Astrocyte (in vitro differentiated cells and primary cell): ENCODE results near the gene KDELR1. TPM values are rescaled to one million over a fixed set of nuclear protein-coding genes. Genes with fewer than 3 reads are reported as not detected.
A peak's percentile ranks its signal among the peaks of the same experiment; 100 is the strongest.

Experiments used
- DNase-seq: peaks from one replicate; pipeline ENCODE4 v3.0.0-alpha.2; 2010; ENCODE audit warnings: low read depth
- FAIRE-seq: peaks from 2 replicates; lab custom pipeline; 2011; peaks lifted over from hg19 to GRCh38; lab: Jason Lieb, UNC
- H2AFZ ChIP-seq: 2 replicates; pipeline ENCODE4 v1.6.0; 2012; ENCODE audit warnings: low read depth, low read length, inconsistent platforms
- H3K27ac ChIP-seq: 2 replicates; pipeline ENCODE4 v1.5.1; 2011; ENCODE audit warnings: low read depth, low read length, inconsistent platforms
- H3K27me3 ChIP-seq: 2 replicates; pipeline ENCODE4 v1.6.0; 2011; ENCODE audit warnings: low read length, inconsistent platforms; ENCODE audit not compliant: insufficient read depth
- H3K36me3 ChIP-seq: 2 replicates; pipeline ENCODE4 v1.5.1; 2011; ENCODE audit warnings: low read length, inconsistent platforms; ENCODE audit not compliant: insufficient read depth
- H3K4me1 ChIP-seq: 2 replicates; pipeline ENCODE4 v1.5.1; 2011; ENCODE audit warnings: low read length, inconsistent platforms; ENCODE audit not compliant: insufficient read depth
- H3K4me2 ChIP-seq: 2 replicates; pipeline ENCODE4 v1.6.0; 2012; ENCODE audit warnings: low read length, inconsistent platforms
- H3K4me3 ChIP-seq: 2 replicates; pipeline ENCODE4 v1.5.1; 2011; ENCODE audit warnings: low read depth, mild to moderate bottlenecking, low read length, inconsistent platforms; ENCODE audit not compliant: insufficient read depth
- H3K79me2 ChIP-seq: 2 replicates; pipeline ENCODE4 v1.6.0; 2012; ENCODE audit warnings: mild to moderate bottlenecking, low read length, inconsistent platforms; ENCODE audit not compliant: insufficient read depth
- H3K9ac ChIP-seq: 2 replicates; pipeline ENCODE4 v1.6.0; 2012; ENCODE audit warnings: mild to moderate bottlenecking, low read length, inconsistent platforms
- H3K9me3 ChIP-seq: 2 replicates; pipeline ENCODE4 v1.5.1; 2012; ENCODE audit warnings: low read depth, mild to moderate bottlenecking, low read length, inconsistent platforms; ENCODE audit not compliant: insufficient read depth
- H4K20me1 ChIP-seq: 2 replicates; pipeline ENCODE4 v1.6.0; 2012; ENCODE audit warnings: low read length, inconsistent platforms; ENCODE audit not compliant: insufficient read depth
- H3K27ac Mint-ChIP-seq: one replicate; pipeline ENCODE4 v1.8.0; 2021; ENCODE audit warnings: mild to moderate bottlenecking, mixed read lengths; ENCODE audit not compliant: unreplicated experiment
- H3K27me3 Mint-ChIP-seq: one replicate; pipeline ENCODE4 v1.8.0; 2021; ENCODE audit warnings: low read depth, mixed read lengths; ENCODE audit not compliant: unreplicated experiment
- H3K36me3 Mint-ChIP-seq: one replicate; pipeline ENCODE4 v1.8.0; 2021; ENCODE audit warnings: low read depth, mixed read lengths; ENCODE audit not compliant: unreplicated experiment
- H3K4me1 Mint-ChIP-seq: one replicate; pipeline ENCODE4 v1.8.0; 2021; ENCODE audit warnings: low read depth, mixed read lengths; ENCODE audit not compliant: unreplicated experiment
- H3K4me3 Mint-ChIP-seq: one replicate; pipeline ENCODE4 v1.8.0; 2021; ENCODE audit warnings: mild to moderate bottlenecking, moderate library complexity, mixed read lengths; ENCODE audit not compliant: unreplicated experiment
- H3K9me3 Mint-ChIP-seq: one replicate; pipeline ENCODE4 v1.8.0; 2021; ENCODE audit warnings: mild to moderate bottlenecking, mixed read lengths; ENCODE audit not compliant: unreplicated experiment
- CTCF ChIP-seq: IDR thresholded peaks from 2 replicates; pipeline ENCODE4 v1.5.1; 2011; ENCODE audit warnings: low read depth, mild to moderate bottlenecking, inconsistent platforms, low read length, moderate library complexity; ENCODE audit not compliant: insufficient read depth
- EZH2 ChIP-seq: IDR thresholded peaks from 2 replicates; pipeline ENCODE4 v1.6.1; 2012; ENCODE audit warnings: mild to moderate bottlenecking, low read length, inconsistent platforms; ENCODE audit not compliant: insufficient read depth
- total RNA-seq: library from RNA; stranded (reverse); gene quantifications from 2 replicates; pipeline ENCODE4 v1.2.1, GENCODE V29; 2021

KDELR1 gene
- total RNA-seq, 1 donor from 2014 or later = 370 TPM

- peak overlapping the region; percentile 66 for H3K4me2 ChIP-seq
- H3K4me3 ChIP-seq = no peak overlapping the region
- H3K27me3 Mint-ChIP-seq = no peaks in the 10 kb centered on the region
- H3K36me3 ChIP-seq = no peaks in the 10 kb centered on the region
- no peak overlapping the region for H2AFZ ChIP-seq
- H3K27ac Mint-ChIP-seq = peak overlapping the region; percentile 87
- no peak overlapping the region for H3K4me3 Mint-ChIP-seq
- peak; percentile 10 for TF ChIP-seq CTCF
- no peak for TF ChIP-seq EZH2
- H3K9ac ChIP-seq = no peak overlapping the region
- no peak for FAIRE-seq
- H3K9me3 ChIP-seq = no peaks in the 10 kb centered on the region
- H3K27ac ChIP-seq = no peak overlapping the region
- peaks cover 14% of the 10 kb centered on the region for H3K4me1 Mint-ChIP-seq
- no peaks in the 10 kb centered on the region for H3K79me2 ChIP-seq
- peaks cover 18% of the 10 kb centered on the region for H3K4me1 ChIP-seq
- no peaks in the 10 kb centered on the region for H4K20me1 ChIP-seq
- no peaks in the 10 kb centered on the region for H3K9me3 Mint-ChIP-seq
- H3K27me3 ChIP-seq = no peaks in the 10 kb centered on the region
- peak; percentile 56 for DNase-seq
- H3K36me3 Mint-ChIP-seq = peaks cover 18% of the 10 kb centered on the region
Observed at GRCh38 chr19:48418317-48419064, 27.1 kb upstream of the KDELR1 start.

GRCh38 chr19:48417421-48417820 is 26.1 kb upstream of the KDELR1 start:
- TF ChIP-seq CTCF (no peak), EZH2 (no peak)
- H3K79me2 ChIP-seq = no peaks in the 10 kb centered on the region
- H4K20me1 ChIP-seq = no peaks in the 10 kb centered on the region
- H3K4me1 Mint-ChIP-seq = peaks cover 14% of the 10 kb centered on the region
- peaks cover 14% of the 10 kb centered on the region for H3K36me3 Mint-ChIP-seq
- no peak overlapping the region for H3K4me3 Mint-ChIP-seq
- no peak overlapping the region for H3K4me3 ChIP-seq
- no peaks in the 10 kb centered on the region for H3K27me3 ChIP-seq
- no peaks in the 10 kb centered on the region for H3K9me3 ChIP-seq
- no peaks in the 10 kb centered on the region for H3K36me3 ChIP-seq
- H3K27me3 Mint-ChIP-seq = no peaks in the 10 kb centered on the region
- H3K4me2 ChIP-seq = no peak overlapping the region
- no peak overlapping the region for H3K27ac ChIP-seq
- no peak for DNase-seq
- H3K9ac ChIP-seq = no peak overlapping the region
- H3K4me1 ChIP-seq = peaks cover 18% of the 10 kb centered on the region
- H3K9me3 Mint-ChIP-seq = no peaks in the 10 kb centered on the region
- H2AFZ ChIP-seq = no peak overlapping the region
- H3K27ac Mint-ChIP-seq = no peak overlapping the region
- FAIRE-seq = no peak

- H4K20me1 ChIP-seq = no peaks in the 10 kb centered on the region
- H3K9ac ChIP-seq = no peak overlapping the region
- peaks cover 18% of the 10 kb centered on the region for H3K4me1 ChIP-seq
- no peaks in the 10 kb centered on the region for H3K9me3 Mint-ChIP-seq
- no peak overlapping the region for H3K27ac ChIP-seq
- H3K4me2 ChIP-seq = peak overlapping the region; percentile 55
- no peak overlapping the region for H3K27ac Mint-ChIP-seq
- no peak overlapping the region for H3K4me3 ChIP-seq
- no peak for TF ChIP-seq CTCF
- no peaks in the 10 kb centered on the region for H3K27me3 Mint-ChIP-seq
- DNase-seq (no peak), FAIRE-seq (no peak)
- no peaks in the 10 kb centered on the region for H3K79me2 ChIP-seq
- H2AFZ ChIP-seq = no peak overlapping the region
- H3K36me3 ChIP-seq = no peaks in the 10 kb centered on the region
- H3K36me3 Mint-ChIP-seq = peaks cover 12% of the 10 kb centered on the region
- no peaks in the 10 kb centered on the region for H3K9me3 ChIP-seq
- no peaks in the 10 kb centered on the region for H3K27me3 ChIP-seq
- peaks cover 14% of the 10 kb centered on the region for H3K4me1 Mint-ChIP-seq
- no peak overlapping the region for H3K4me3 Mint-ChIP-seq
Observed at GRCh38 chr19:48415806-48416221, 24.5 kb upstream of the KDELR1 start.
